Measurements from ENCODE around the gene DYNC1H1. TPM values are rescaled to one million over a fixed set of nuclear protein-coding genes. Genes with fewer than 3 reads are reported as not detected.

DYNC1H1 gene
- total and polyA plus RNA-seq, 2 of the 13 experiments (the other 11 are each of a cell fraction or from before 2014, with no cell fraction given) = 74.4 to 239 TPM

- TF ChIP-seq FIP1L1 (IDR thresholded peaks at IDR 0.05; ENCODE audit: borderline replicate concordance, insufficient read depth, low read depth, low read length) (no peak), ZBTB46 (CRISPR knock-in tag; IDR thresholded peaks at IDR 0.05; ENCODE audit: borderline replicate concordance) (no peak; the same call in 1 of the 2 replicates), SKIL (CRISPR knock-in tag; IDR thresholded peaks at IDR 0.05; ENCODE audit: borderline replicate concordance) (no peak), ZNF891 (CRISPR knock-in tag; IDR thresholded peaks at IDR 0.05) (peak; percentile 6; the same call in 1 of the 2 replicates), MYC (CRISPR knock-in tag; IDR thresholded peaks at IDR 0.05; ENCODE audit: borderline replicate concordance) (peak; percentile 76), TOE1 (CRISPR knock-in tag; IDR thresholded peaks at IDR 0.05) (no peak), ZNF547 (CRISPR knock-in tag; IDR thresholded peaks at IDR 0.05) (peak; percentile 68; the same call in 1 of the 2 replicates), KAT2B (IDR thresholded peaks at IDR 0.05; ENCODE audit: borderline replicate concordance, low read depth, low read length) (no peak), ETV5 (CRISPR knock-in tag; IDR thresholded peaks at IDR 0.05; ENCODE audit: borderline replicate concordance) (peak; percentile 91), TBP (CRISPR knock-in tag; IDR thresholded peaks at IDR 0.05) (no peak), FOXM1 (CRISPR knock-in tag; IDR thresholded peaks at IDR 0.05) (no peak), ZNF329 (CRISPR knock-in tag; IDR thresholded peaks at IDR 0.05; ENCODE audit: low read depth) (0 out of 2 replicates have a peak, but pooled peaks have one; percentile 22), ZNF501 (CRISPR knock-in tag; IDR thresholded peaks at IDR 0.05) (peak; percentile 81; the same call in 1 of the 2 replicates), BATF2 (CRISPR knock-in tag; IDR thresholded peaks at IDR 0.05) (0 out of 2 replicates have a peak, but pooled peaks have one; percentile 22), MEIS1 (CRISPR knock-in tag; IDR thresholded peaks at IDR 0.05; ENCODE audit: borderline replicate concordance) (peak; percentile 55; the same call in 1 of the 2 replicates), ZMYM3 (CRISPR knock-in tag; IDR thresholded peaks at IDR 0.05) (no peak), MAF1 (CRISPR knock-in tag; IDR thresholded peaks at IDR 0.05; ENCODE audit: borderline replicate concordance) (no peak), ATF7-NPFF (CRISPR knock-in tag; IDR thresholded peaks at IDR 0.05; ENCODE audit: low read depth) (peak; percentile 95), ZKSCAN1 (IDR thresholded peaks at IDR 0.05; ENCODE audit: low read length) (no peak), HOMEZ (CRISPR knock-in tag; IDR thresholded peaks at IDR 0.05; ENCODE audit: low read depth) (no peak), TFDP1 (CRISPR knock-in tag; IDR thresholded peaks at IDR 0.05; ENCODE audit: borderline replicate concordance) (peak; percentile 78), ZNF207 (IDR thresholded peaks at IDR 0.05; ENCODE audit: borderline replicate concordance) (no peak)
Measured at GRCh38 chr14:102086972-102087761, 122.8 kb downstream of the DYNC1H1 start, which contains the start of gene HSP90AA1 (continued).
